HCT116 (cell line): ENCODE results near the gene IL12A. TPM values are rescaled to one million over a fixed set of nuclear protein-coding genes. Genes with fewer than 3 reads are reported as not detected.

Source experiments
- ATAC-seq: fragments of 200-7000 bp; cut with Tn5 transposase; 2 replicates; pipeline ENCODE4 v1.9.1; 2020; ENCODE audit warnings: mild to moderate bottlenecking, moderate library complexity
- BruUV-seq: library from RNA; stranded (reverse); fragments of 400-500 nt; replicated peaks from 2 replicates; lab custom pipeline; 2021; lab: Mats Ljungman, UMichigan
- CTCF ChIA-PET: fragments of 300-600 bp; sonication (Branson Sonifier 250); formaldehyde crosslinking; loops from one replicate; lab custom pipeline; 2021; ENCODE audit warnings: antibody characterized with exemption; lab: Charles Lee
- POLR2A ChIA-PET: fragments of 300-600, 350-600 bp; sonication (Branson Sonifier 250); formaldehyde crosslinking; loops from one replicate; lab custom pipeline; 2021; ENCODE audit warnings: antibody characterized with exemption; lab: Charles Lee
- RAD21 ChIA-PET, 2 experiments: fragments of 300-600 bp; sonication (Branson Sonifier 250); formaldehyde crosslinking; loops; one replicate each; lab custom pipeline; 2023; ENCODE audit warnings: low total read pairs in 2 of 2; ENCODE audit not compliant: uncharacterized antibody in 2 of 2, unreplicated experiment in 2 of 2, low non-redundant PET in 1 of 2; lab: Charles Lee
- DNase-seq: peaks from one replicate; pipeline ENCODE4 v3.0.0-alpha.2; 2010; ENCODE audit warnings: low read depth, low spot score
- H2AFZ ChIP-seq: fragments of 200-600 bp; shearing (Covaris generic), sonication (generic); 2 replicates; pipeline ENCODE4 v1.6.1; 2017; ENCODE audit warnings: low read depth, mixed run types, mixed read lengths, antibody characterized with exemption, low read length; ENCODE audit not compliant: poor library complexity, severe bottlenecking
- H3K27ac ChIP-seq: 2 replicates; pipeline ENCODE4 v1.5.1; 2012; ENCODE audit warnings: low read depth, low read length
- H3K27me3 ChIP-seq: fragments of 200-600 bp; sonication (generic); 2 replicates; pipeline ENCODE4 v1.6.1; 2016; ENCODE audit warnings: mixed run types, low read length, mixed read lengths; ENCODE audit not compliant: insufficient read depth
- H3K36me3 ChIP-seq, 2 experiments: fragments of 200-500 bp in 1 of 2; fragments of 200-600 bp in 1 of 2; sonication (Bioruptor generic) in 1 of 2; sonication (generic) in 1 of 2; 2 replicates each; pipeline versions ENCODE4 v1.5.1 to v1.6.1; 2014 to 2016; ENCODE audit warnings: low read length in 2 of 2, inconsistent platforms in 1 of 2, mixed read lengths in 1 of 2, mixed run types in 1 of 2; ENCODE audit not compliant: insufficient read depth in 2 of 2, control insufficient read depth in 1 of 2
- H3K4me1 ChIP-seq, 2 experiments: fragments of 200-600 bp in 1 of 2; sonication (generic) in 1 of 2; 2 replicates each; pipeline versions ENCODE4 v1.5.1 to v1.6.1; 2012 to 2017; ENCODE audit warnings: low read length in 2 of 2, inconsistent platforms in 1 of 2, mild to moderate bottlenecking in 1 of 2, mixed read lengths in 1 of 2, mixed run types in 1 of 2, moderate library complexity in 1 of 2; ENCODE audit not compliant: insufficient read depth in 2 of 2, control insufficient read depth in 1 of 2
- H3K4me2 ChIP-seq: fragments of 200-600 bp; sonication (generic); 2 replicates; pipeline ENCODE4 v1.6.1; 2017; ENCODE audit warnings: mixed run types, low read length, mixed read lengths
- H3K4me3 ChIP-seq, 2 experiments: fragments of 200-600 bp in 1 of 2; sonication (generic) in 1 of 2; replicated peaks in 1 of 2; 2 replicates each; pipeline ENCODE4 v1.5.1; 2011 to 2016; ENCODE audit warnings: low read length in 2 of 2, control low read depth in 1 of 2, low read depth in 1 of 2, mild to moderate bottlenecking in 1 of 2, mixed read lengths in 1 of 2, mixed run types in 1 of 2
- H3K79me2 ChIP-seq: fragments of 200-600 bp; sonication (generic); 2 replicates; pipeline ENCODE4 v1.6.1; 2017; ENCODE audit warnings: mild to moderate bottlenecking, mixed run types, low read length, moderate library complexity, mixed read lengths; ENCODE audit not compliant: insufficient read depth
- H3K9ac ChIP-seq: fragments of 200-600 bp; sonication (generic); 2 replicates; pipeline ENCODE4 v1.6.1; 2016; ENCODE audit warnings: low read length, mixed read lengths
- H3K9me2 ChIP-seq: fragments of 200-600 bp; sonication (generic), shearing (Covaris generic); 2 replicates; pipeline ENCODE4 v1.6.1; 2017; ENCODE audit warnings: mixed run types, mild to moderate bottlenecking, moderate library complexity; ENCODE audit not compliant: insufficient read depth
- H3K9me3 ChIP-seq, 2 experiments: fragments of 200-500 bp in 1 of 2; fragments of 200-600 bp in 1 of 2; sonication (Bioruptor generic) in 1 of 2; sonication (generic) in 1 of 2; 2 replicates each; pipeline ENCODE4 v1.6.1; 2014 to 2017; ENCODE audit warnings: low read length in 2 of 2, mixed read lengths in 2 of 2, inconsistent platforms in 1 of 2, low read depth in 1 of 2, mild to moderate bottlenecking in 1 of 2, mixed run types in 1 of 2, moderate library complexity in 1 of 2; ENCODE audit not compliant: control insufficient read depth in 1 of 2, insufficient read depth in 1 of 2
- H4K20me1 ChIP-seq: fragments of 200-600 bp; sonication (generic), shearing (Covaris generic); 2 replicates; pipeline ENCODE4 v1.6.1; 2017; ENCODE audit warnings: mixed run types, mild to moderate bottlenecking, moderate library complexity; ENCODE audit not compliant: insufficient read depth
- ATF3 ChIP-seq: IDR thresholded peaks from 2 replicates; pipeline ENCODE4 v1.6.1; 2012
- CEBPB ChIP-seq: IDR thresholded peaks from 2 replicates; pipeline ENCODE4 v1.6.1; 2012; ENCODE audit warnings: low read depth
- CTCF ChIP-seq, 3 experiments: fragments of 200-600 bp in 1 of 3; sonication (generic) in 1 of 3; IDR thresholded peaks in 2 of 3; conservative IDR thresholded peaks in 1 of 3; 2 replicates each; pipeline ENCODE4 v1.5.1; 2012 to 2017; ENCODE audit warnings: low read depth in 2 of 3, low read length in 2 of 3, antibody characterized with exemption in 1 of 3, borderline replicate concordance in 1 of 3, control low read depth in 1 of 3, mild to moderate bottlenecking in 1 of 3, mixed read lengths in 1 of 3, mixed run types in 1 of 3, moderate library complexity in 1 of 3; ENCODE audit not compliant: insufficient read depth in 1 of 3
- EGR1 ChIP-seq: IDR thresholded peaks from 2 replicates; pipeline ENCODE4 v1.6.1; 2012; ENCODE audit warnings: low read depth
- ELF1 ChIP-seq: IDR thresholded peaks from 2 replicates; pipeline ENCODE4 v1.6.1; 2012; ENCODE audit warnings: low read depth, borderline replicate concordance
- EZH2phosphoT487 ChIP-seq: fragments of 200-600 bp; IDR thresholded peaks from 2 replicates; pipeline ENCODE4 v1.6.1; 2018; ENCODE audit warnings: antibody characterized with exemption, borderline replicate concordance
- FOSL1 ChIP-seq: IDR thresholded peaks from 2 replicates; pipeline ENCODE4 v1.6.1; 2012; ENCODE audit warnings: low read depth
- JUND ChIP-seq: IDR thresholded peaks from 2 replicates; pipeline ENCODE4 v1.6.1; 2012
- POLR2AphosphoS5 ChIP-seq: IDR thresholded peaks from 2 replicates; pipeline ENCODE4 v1.6.1; 2011; ENCODE audit warnings: mild to moderate bottlenecking, low read depth, low read length, moderate library complexity
- RAD21 ChIP-seq: IDR thresholded peaks from 2 replicates; pipeline ENCODE4 v1.6.1; 2012; ENCODE audit warnings: low read depth, mild to moderate bottlenecking
- SIN3A ChIP-seq: IDR thresholded peaks from 2 replicates; pipeline ENCODE4 v1.6.1; 2012; ENCODE audit warnings: low read depth
- TCF7L2 ChIP-seq: IDR thresholded peaks from 2 replicates; pipeline ENCODE4 v1.7.0; 2011; ENCODE audit warnings: borderline replicate concordance, inconsistent platforms; ENCODE audit not compliant: insufficient read depth, insufficient read length; ENCODE audit errors: extremely low read depth
- YY1 ChIP-seq: IDR thresholded peaks from 2 replicates; pipeline ENCODE4 v1.6.1; 2011; ENCODE audit warnings: low read length, low read depth, moderate library complexity, mild to moderate bottlenecking; ENCODE audit not compliant: insufficient replicate concordance; ENCODE audit errors: extremely low read depth
- ZBTB33 ChIP-seq: IDR thresholded peaks from 2 replicates; pipeline ENCODE4 v1.6.1; 2011; ENCODE audit warnings: mild to moderate bottlenecking, low read length, moderate library complexity; ENCODE audit not compliant: insufficient replicate concordance; ENCODE audit errors: extremely low read depth
- ZFX ChIP-seq: fragments of 450-650 bp; IDR thresholded peaks from 2 replicates; pipeline ENCODE4 v1.6.1; 2017
- intact Hi-C: fragments of 100-400 bp; cut with micrococcal nuclease; formaldehyde crosslinking; loops from 2 replicates; pipeline ENCODE4 v1.10.0; 2022
- total RNA-seq: library from RNA; stranded (reverse); gene quantifications from one replicate; pipeline ENCODE4 v1.2.1, GENCODE V29; 2021; ENCODE audit not compliant: unreplicated experiment

IL12A gene
- total RNA-seq, 1 experiment from 2014 or later = 2.8 TPM

- H3K36me3 ChIP-seq = no peaks in the 10 kb centered on the region
- DNase-seq = no peak
- H2AFZ ChIP-seq = no peak overlapping the region
- H3K9me3 ChIP-seq = no peaks in the 10 kb centered on the region
- no TSS peak for BruUV-seq
- POLR2A ChIA-PET = interaction anchor here (2.1 kb wide), 1 partner anchor 117 kb away, joined by 4 read pairs; no protein-coding TSS in a partner anchor
- CTCF ChIA-PET = interaction anchor here (1.1 to 6.1 kb wide), 4 partner anchors 14 to 129 kb away, joined by 3 to 154 read pairs (median 34); partner anchors contain the start of gene IL12A
- RAD21 ChIA-PET = no interaction called here
- H3K27ac ChIP-seq = no peak overlapping the region
- H3K4me2 ChIP-seq = no peak overlapping the region
- no peaks in the 10 kb centered on the region for H3K79me2 ChIP-seq
- ATAC-seq = no peak
- H3K4me3 ChIP-seq = no peak overlapping the region
- no peaks in the 10 kb centered on the region for H3K9me2 ChIP-seq
- H3K9ac ChIP-seq = no peak overlapping the region
- no peak for TF ChIP-seq ZBTB33
- no peak for TF ChIP-seq JUND
- no peak for TF ChIP-seq YY1
- no peak for TF ChIP-seq SIN3A
- TF ChIP-seq EGR1 = no peak
- TF ChIP-seq RAD21 = no peak
- no peak for TF ChIP-seq POLR2AphosphoS5
- TF ChIP-seq ELF1 = no peak
- TF ChIP-seq CTCF (IDR thresholded peaks at IDR 0.05 in 2 of 3, conservative IDR thresholded peaks at IDR 0.05 in 1 of 3; ENCODE audit: borderline replicate concordance in 1 of 3, insufficient read depth in 1 of 3, low read depth in 2 of 3, low read length in 2 of 3) = no peak
- no peak for TF ChIP-seq CEBPB
- TF ChIP-seq ZFX = no peak
- TF ChIP-seq EZH2phosphoT487 = no peak
- no peak for TF ChIP-seq TCF7L2
- TF ChIP-seq FOSL1 = no peak
- TF ChIP-seq ATF3 = no peak
- intact Hi-C loops = loop anchor here (2.0 to 10.0 kb wide), 3 partner anchors 385 to 1157 kb away; no protein-coding TSS in a partner anchor
- no peaks in the 10 kb centered on the region for H3K27me3 ChIP-seq
- H3K4me1 ChIP-seq = peaks cover 0 to 3% of the 10 kb centered on the region in 2 experiments; a peak in 2 of 4 replicates
- H4K20me1 ChIP-seq = no peaks in the 10 kb centered on the region
These were observed 13.4 kb downstream of the IL12A start for GRCh38 chr3:160001850-160002623.
